Panc1 (cell line): ENCODE data around the gene RHBDD1.

Experiments used
- POLR2AphosphoS5 ChIP-seq: IDR thresholded peaks from 2 replicates; pipeline ENCODE4 v1.6.1; 2012; ENCODE audit warnings: mild to moderate bottlenecking, low read depth, low read length, moderate library complexity
- SIN3A ChIP-seq: IDR thresholded peaks from 2 replicates; pipeline ENCODE4 v1.6.1; 2012; ENCODE audit warnings: low read depth, mild to moderate bottlenecking, low read length, moderate library complexity, borderline replicate concordance; ENCODE audit not compliant: insufficient read depth
- TF ChIP-seq, protein P1 (sequence below): fragments of 450-650 bp; IDR thresholded peaks from 2 replicates; pipeline ENCODE4 v1.5.1; 2017; ENCODE audit warnings: mild to moderate bottlenecking
- TF ChIP-seq, protein P2 (sequence below), 2 experiments: IDR thresholded peaks; 2 replicates each; pipeline ENCODE4 v1.6.1; 2011 to 2012; ENCODE audit warnings: low read depth in 2 of 2, control low read depth in 1 of 2, low read length in 1 of 2, mild to moderate bottlenecking in 1 of 2, moderate library complexity in 1 of 2; ENCODE audit not compliant: insufficient read depth in 1 of 2

DNA sequence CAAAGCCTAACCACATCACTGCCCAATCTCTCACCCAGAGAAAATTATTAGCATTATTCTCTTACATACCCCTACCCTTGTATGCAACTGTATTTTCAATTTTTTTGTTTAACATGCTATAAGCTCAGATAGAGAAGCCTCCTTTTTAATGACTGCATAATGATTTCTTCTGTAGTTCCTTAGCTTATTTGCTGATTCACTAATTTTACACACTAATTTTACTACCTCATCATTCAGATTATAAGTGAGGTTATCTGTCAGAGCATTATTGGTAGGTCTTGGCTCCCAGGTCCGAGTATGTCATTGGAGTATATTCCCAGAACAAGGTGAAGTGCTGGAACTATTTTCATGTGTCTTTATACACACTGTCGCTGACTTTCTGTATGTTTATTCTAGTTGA lies 45.4 kb downstream of the RHBDD1 start:
- TF ChIP-seq, protein P1, sequence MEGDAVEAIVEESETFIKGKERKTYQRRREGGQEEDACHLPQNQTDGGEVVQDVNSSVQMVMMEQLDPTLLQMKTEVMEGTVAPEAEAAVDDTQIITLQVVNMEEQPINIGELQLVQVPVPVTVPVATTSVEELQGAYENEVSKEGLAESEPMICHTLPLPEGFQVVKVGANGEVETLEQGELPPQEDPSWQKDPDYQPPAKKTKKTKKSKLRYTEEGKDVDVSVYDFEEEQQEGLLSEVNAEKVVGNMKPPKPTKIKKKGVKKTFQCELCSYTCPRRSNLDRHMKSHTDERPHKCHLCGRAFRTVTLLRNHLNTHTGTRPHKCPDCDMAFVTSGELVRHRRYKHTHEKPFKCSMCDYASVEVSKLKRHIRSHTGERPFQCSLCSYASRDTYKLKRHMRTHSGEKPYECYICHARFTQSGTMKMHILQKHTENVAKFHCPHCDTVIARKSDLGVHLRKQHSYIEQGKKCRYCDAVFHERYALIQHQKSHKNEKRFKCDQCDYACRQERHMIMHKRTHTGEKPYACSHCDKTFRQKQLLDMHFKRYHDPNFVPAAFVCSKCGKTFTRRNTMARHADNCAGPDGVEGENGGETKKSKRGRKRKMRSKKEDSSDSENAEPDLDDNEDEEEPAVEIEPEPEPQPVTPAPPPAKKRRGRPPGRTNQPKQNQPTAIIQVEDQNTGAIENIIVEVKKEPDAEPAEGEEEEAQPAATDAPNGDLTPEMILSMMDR: no peak
- TF ChIP-seq, protein P2, sequence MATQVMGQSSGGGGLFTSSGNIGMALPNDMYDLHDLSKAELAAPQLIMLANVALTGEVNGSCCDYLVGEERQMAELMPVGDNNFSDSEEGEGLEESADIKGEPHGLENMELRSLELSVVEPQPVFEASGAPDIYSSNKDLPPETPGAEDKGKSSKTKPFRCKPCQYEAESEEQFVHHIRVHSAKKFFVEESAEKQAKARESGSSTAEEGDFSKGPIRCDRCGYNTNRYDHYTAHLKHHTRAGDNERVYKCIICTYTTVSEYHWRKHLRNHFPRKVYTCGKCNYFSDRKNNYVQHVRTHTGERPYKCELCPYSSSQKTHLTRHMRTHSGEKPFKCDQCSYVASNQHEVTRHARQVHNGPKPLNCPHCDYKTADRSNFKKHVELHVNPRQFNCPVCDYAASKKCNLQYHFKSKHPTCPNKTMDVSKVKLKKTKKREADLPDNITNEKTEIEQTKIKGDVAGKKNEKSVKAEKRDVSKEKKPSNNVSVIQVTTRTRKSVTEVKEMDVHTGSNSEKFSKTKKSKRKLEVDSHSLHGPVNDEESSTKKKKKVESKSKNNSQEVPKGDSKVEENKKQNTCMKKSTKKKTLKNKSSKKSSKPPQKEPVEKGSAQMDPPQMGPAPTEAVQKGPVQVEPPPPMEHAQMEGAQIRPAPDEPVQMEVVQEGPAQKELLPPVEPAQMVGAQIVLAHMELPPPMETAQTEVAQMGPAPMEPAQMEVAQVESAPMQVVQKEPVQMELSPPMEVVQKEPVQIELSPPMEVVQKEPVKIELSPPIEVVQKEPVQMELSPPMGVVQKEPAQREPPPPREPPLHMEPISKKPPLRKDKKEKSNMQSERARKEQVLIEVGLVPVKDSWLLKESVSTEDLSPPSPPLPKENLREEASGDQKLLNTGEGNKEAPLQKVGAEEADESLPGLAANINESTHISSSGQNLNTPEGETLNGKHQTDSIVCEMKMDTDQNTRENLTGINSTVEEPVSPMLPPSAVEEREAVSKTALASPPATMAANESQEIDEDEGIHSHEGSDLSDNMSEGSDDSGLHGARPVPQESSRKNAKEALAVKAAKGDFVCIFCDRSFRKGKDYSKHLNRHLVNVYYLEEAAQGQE (IDR thresholded peaks at IDR 0.05; ENCODE audit: insufficient read depth in 1 of 2, low read depth in 2 of 2, low read length in 1 of 2): no peak
- TF ChIP-seq POLR2AphosphoS5 (no peak), SIN3A (no peak)
